ENCODE data around the gene SAMD5. TPM values are rescaled to one million over a fixed set of nuclear protein-coding genes. Genes with fewer than 3 reads are reported as not detected.

Gene SAMD5
- total and polyA plus RNA-seq, 10 of the 15 experiments (the other 5 are each of a cell fraction or from before 2014, with no cell fraction given): 0.01 to 0.23 (median 0.05) TPM; not detected in 5

GRCh38 chr6:147587907-147588306 lies 79.4 kb downstream of the SAMD5 start:
- Histone ChIP-seq H3K4me2 (ENCODE audit: control insufficient read depth, insufficient read depth) (no peak overlapping the region), H3K36me3 (ENCODE audit: control insufficient read depth in 2 of 2, insufficient read depth in 2 of 2, low read length in 1 of 2) (no peaks in the 10 kb centered on the region), H3K27ac (ENCODE audit: control insufficient read depth, insufficient read depth) (no peak overlapping the region), H3K9me3 (replicated peaks; ENCODE audit: control insufficient read depth, insufficient read depth, low read length) (no peaks in the 10 kb centered on the region), H3K79me2 (ENCODE audit: control insufficient read depth, insufficient read depth, low read length) (no peaks in the 10 kb centered on the region), H2AFZ (ENCODE audit: control insufficient read depth, low read depth, low read length) (no peak overlapping the region), H3K4me1 (ENCODE audit: control insufficient read depth, insufficient read depth, low read length) (no peaks in the 10 kb centered on the region), H3K4me3 (no peak overlapping the region), H3K9ac (ENCODE audit: control insufficient read depth, insufficient read depth, low read length) (no peak overlapping the region), H4K20me1 (ENCODE audit: control insufficient read depth, insufficient read depth) (no peaks in the 10 kb centered on the region), H3K27me3 (replicated peaks in 1 of 2; ENCODE audit: control insufficient read depth in 2 of 2, insufficient read depth in 2 of 2, low read length in 1 of 2) (no peaks in the 10 kb centered on the region)
- ChIA-PET RAD21 (ENCODE audit: unreplicated experiment) (no interaction called here), CTCF (no interaction called here), SMC1A (ENCODE audit: uncharacterized antibody, unreplicated experiment) (no interaction called here), POLR2A (no interaction called here)
- ATAC-seq: no peak
- 32% methylated on average over 3 of the region's 3 CpGs for WGBS (ENCODE audit: insufficient coverage, insufficient replicate concordance, low lambda C conversion rate, missing lambda C conversion rate)
- TF ChIP-seq PBX3 (IDR thresholded peaks at IDR 0.05; ENCODE audit: insufficient replicate concordance, low read depth, low read length): no peak
- TF ChIP-seq EED (IDR thresholded peaks at IDR 0.05; ENCODE audit: low read depth): no peak
- no peak for TF ChIP-seq BRCA1 (IDR thresholded peaks at IDR 0.05; ENCODE audit: low read depth, low read length)
- TF ChIP-seq PKNOX1 (IDR thresholded peaks at IDR 0.05): no peak
- no peak for TF ChIP-seq KDM1A (IDR thresholded peaks at IDR 0.05; ENCODE audit: borderline replicate concordance)
- no peak for TF ChIP-seq TCF3 (IDR thresholded peaks at IDR 0.05; ENCODE audit: borderline replicate concordance, insufficient read depth, low read depth, low read length)
- no peak for TF ChIP-seq NR2F1 (conservative IDR thresholded peaks at IDR 0.05)
- TF ChIP-seq NR2C2 (IDR thresholded peaks at IDR 0.05; ENCODE audit: borderline replicate concordance, control insufficient read depth, insufficient read length, low read depth): no peak
- TF ChIP-seq MYB (IDR thresholded peaks at IDR 0.05; ENCODE audit: borderline replicate concordance, low read depth, low read length): no peak
- no peak for TF ChIP-seq CREM (IDR thresholded peaks at IDR 0.05; ENCODE audit: low read depth)
- TF ChIP-seq ZNF622 (IDR thresholded peaks at IDR 0.05): no peak
- TF ChIP-seq SMAD1 (IDR thresholded peaks at IDR 0.05; ENCODE audit: low read depth, partially characterized antibody): no peak
- DNase-seq (ENCODE audit: low read depth, low spot score): no peak
- no TSS peak for BruUV-seq (replicated peaks)
- FAIRE-seq: no peak
- intact Hi-C loops (cut with micrococcal nuclease; ENCODE audit: unreplicated experiment): no loop called here
- in situ Hi-C loops (cut with MboI): no loop called here
